ENCODE measurements around the gene RUSC1. TPM values are rescaled to one million over a fixed set of nuclear protein-coding genes. Genes with fewer than 3 reads are reported as not detected.
"Not testable (repeated sequence)": the region's sequence is repeated elsewhere in the genome, so short reads cannot be mapped to it uniquely, and the experiment has no call there.

The RUSC1 gene
- total RNA-seq, 4 donors from 2014 or later, result 33.7 to 42.2 (median 41.1) TPM

DNA sequence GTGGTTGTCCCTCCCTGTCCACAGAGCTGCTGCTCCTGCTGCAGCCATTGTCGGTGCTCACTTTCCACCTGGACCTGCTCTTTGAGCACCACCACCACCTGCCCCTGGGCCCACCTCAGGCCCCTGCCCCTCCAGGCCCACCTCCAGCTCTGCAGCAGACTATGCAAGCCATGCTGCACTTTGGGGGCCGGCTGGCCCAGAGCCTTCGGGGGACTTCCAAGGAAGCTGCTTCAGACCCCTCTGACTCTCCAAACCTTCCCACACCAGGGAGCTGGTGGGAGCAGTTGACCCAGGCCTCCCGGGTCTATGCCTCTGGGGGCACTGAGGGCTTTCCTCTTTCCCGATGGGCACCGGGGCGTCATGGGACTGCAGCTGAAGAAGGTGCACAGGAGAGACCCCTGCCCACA lies 5.9 kb downstream of the RUSC1 start:
- intact Hi-C loops (cut with DNase I; ENCODE audit: low total_unique reads), result no loop called here
- no peak for TF ChIP-seq POLR2A (IDR thresholded peaks at IDR 0.05)
- TF ChIP-seq, protein P1, sequence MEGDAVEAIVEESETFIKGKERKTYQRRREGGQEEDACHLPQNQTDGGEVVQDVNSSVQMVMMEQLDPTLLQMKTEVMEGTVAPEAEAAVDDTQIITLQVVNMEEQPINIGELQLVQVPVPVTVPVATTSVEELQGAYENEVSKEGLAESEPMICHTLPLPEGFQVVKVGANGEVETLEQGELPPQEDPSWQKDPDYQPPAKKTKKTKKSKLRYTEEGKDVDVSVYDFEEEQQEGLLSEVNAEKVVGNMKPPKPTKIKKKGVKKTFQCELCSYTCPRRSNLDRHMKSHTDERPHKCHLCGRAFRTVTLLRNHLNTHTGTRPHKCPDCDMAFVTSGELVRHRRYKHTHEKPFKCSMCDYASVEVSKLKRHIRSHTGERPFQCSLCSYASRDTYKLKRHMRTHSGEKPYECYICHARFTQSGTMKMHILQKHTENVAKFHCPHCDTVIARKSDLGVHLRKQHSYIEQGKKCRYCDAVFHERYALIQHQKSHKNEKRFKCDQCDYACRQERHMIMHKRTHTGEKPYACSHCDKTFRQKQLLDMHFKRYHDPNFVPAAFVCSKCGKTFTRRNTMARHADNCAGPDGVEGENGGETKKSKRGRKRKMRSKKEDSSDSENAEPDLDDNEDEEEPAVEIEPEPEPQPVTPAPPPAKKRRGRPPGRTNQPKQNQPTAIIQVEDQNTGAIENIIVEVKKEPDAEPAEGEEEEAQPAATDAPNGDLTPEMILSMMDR (IDR thresholded peaks at IDR 0.05), result no peak
- no peak overlapping the region for H3K4me3 ChIP-seq (ENCODE audit: low read depth, poor library complexity, severe bottlenecking)
- 86 to 90% methylated on average over 3 of the region's 7 CpGs for WGBS, 2 donors
- peak in 1 of 2 donors; percentile 78 for DNase-seq (ENCODE audit: low spot score in 2 of 2)

DNA sequence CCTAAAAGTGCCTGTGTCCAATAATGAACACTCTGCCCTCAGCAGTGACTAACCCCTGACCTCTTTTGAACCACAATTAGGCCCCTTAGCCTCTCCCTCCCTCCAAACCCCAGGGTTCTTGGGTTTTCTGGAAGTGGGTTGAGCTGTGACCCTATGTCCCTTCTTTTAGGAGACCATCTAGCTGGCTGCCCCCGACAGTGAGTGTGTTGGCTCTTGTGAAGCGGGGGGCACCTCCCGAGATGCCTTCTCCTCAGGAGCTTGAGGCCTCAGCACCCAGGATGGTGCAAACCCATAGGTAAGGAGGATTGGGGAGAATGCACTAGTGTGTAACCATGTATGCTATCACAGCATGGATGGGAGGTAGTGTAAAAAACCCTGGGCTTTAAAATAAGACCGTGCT lies 7.3 kb downstream of the RUSC1 start:
- no peak overlapping the region for H3K4me3 ChIP-seq (ENCODE audit: low read depth, poor library complexity, severe bottlenecking)
- peak in 1 of 2 donors; percentile 61 for DNase-seq (ENCODE audit: low spot score in 2 of 2)
- intact Hi-C loops (cut with DNase I; ENCODE audit: low total_unique reads), result no loop called here
- WGBS, 2 donors, result 87 to 88% methylated on average over 4 of the region's 4 CpGs
- TF ChIP-seq, protein P1 (IDR thresholded peaks at IDR 0.05), result no peak
- no peak for TF ChIP-seq POLR2A (IDR thresholded peaks at IDR 0.05)

DNA sequence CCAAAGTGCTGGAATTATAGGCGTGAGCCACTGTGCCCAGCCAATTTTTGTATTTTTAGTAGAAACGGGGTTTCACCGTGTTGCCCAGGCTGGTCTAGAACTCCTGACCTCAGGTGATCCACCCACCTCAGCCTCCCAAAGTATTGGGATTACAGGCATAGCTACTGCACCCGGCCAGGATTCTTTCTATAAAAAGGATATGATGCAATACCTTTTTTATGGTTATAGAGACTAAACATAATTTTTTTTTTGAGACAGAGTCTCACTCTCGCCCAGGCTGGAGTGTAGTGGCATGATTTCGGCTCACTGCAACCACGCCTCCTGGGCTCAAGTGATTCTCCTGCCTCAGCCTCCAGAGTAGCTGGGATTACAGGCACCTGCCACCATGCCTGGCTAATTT lies 8.2 kb downstream of the RUSC1 start:
- WGBS, 2 donors, result 72 to 76% methylated on average over 7 of the region's 7 CpGs
- DNase-seq (ENCODE audit: low spot score in 2 of 2), result not testable (repeated sequence)

DNA sequence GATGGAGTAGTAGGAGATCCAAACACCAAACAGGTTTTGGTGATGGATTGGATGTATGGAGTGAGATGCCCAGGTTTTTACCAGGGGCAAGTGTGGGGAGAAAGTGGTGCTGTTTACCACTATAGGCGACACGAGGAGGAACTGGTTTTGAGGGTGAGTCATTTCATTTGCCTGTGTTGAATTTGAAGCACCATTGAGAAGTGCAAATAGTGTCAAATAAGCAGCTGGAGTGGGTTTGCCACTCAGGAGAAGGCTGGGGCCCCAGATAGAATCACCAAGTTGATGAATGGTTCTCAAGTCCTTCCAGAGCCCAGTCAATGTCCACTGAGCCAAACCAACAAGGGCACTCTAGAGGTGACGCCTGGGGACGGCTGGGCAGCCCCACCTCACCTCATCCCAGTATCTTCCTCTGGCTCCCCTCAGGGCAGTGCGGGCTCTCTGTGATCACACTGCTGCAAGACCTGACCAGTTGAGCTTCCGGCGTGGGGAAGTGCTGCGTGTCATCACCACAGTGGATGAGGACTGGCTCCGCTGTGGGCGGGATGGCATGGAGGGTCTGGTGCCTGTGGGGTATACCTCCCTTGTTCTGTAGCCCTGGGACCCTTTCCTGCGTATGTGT lies 9.4 kb downstream of the RUSC1 start:
- DNase-seq (ENCODE audit: low spot score in 2 of 2), result no peak
- no peak for TF ChIP-seq POLR2A (IDR thresholded peaks at IDR 0.05)
- TF ChIP-seq, protein P1 (IDR thresholded peaks at IDR 0.05), result no peak
- intact Hi-C loops (cut with DNase I; ENCODE audit: low total_unique reads), result no loop called here
- 80 to 85% methylated on average over 10 to 11 of the region's 11 CpGs for WGBS, 2 donors
- H3K4me3 ChIP-seq (ENCODE audit: low read depth, poor library complexity, severe bottlenecking), result no peak overlapping the region

More for the DNA sequence above, 8.2 kb downstream of the RUSC1 start:
- intact Hi-C loops (cut with DNase I; ENCODE audit: low total_unique reads); H3K4me3 ChIP-seq (ENCODE audit: low read depth, poor library complexity, severe bottlenecking): not testable (repeated sequence)

DNA sequence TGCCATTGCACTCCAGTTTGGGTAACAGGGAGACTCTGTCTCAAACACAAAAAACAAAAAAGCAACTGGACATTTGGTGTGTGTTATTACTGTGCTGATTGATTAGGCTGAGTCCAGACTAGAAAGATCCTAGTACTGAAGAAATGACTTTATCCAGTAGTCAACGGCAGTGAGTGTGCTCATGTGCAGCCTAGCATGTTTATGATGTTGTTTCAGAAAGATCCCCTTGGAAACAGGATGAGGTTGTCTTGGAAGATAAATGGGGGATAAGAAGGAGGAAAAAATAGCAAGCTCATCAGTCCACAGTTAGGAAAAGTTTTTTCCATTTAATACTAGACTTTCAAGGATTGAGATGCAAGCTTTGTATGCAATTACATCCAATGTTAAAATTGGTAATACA lies 14.3 kb downstream of the RUSC1 start:
- H3K4me3 ChIP-seq (ENCODE audit: low read depth, poor library complexity, severe bottlenecking), result no peak overlapping the region
- DNase-seq (ENCODE audit: low spot score in 2 of 2), result no peak
- intact Hi-C loops (cut with DNase I; ENCODE audit: low total_unique reads), result no loop called here
- WGBS, 2 donors, result 72 to 77% methylated on average over 1 of the region's 1 CpG
- no peak for TF ChIP-seq POLR2A (IDR thresholded peaks at IDR 0.05)
- TF ChIP-seq, protein P1 (IDR thresholded peaks at IDR 0.05), result no peak

DNA sequence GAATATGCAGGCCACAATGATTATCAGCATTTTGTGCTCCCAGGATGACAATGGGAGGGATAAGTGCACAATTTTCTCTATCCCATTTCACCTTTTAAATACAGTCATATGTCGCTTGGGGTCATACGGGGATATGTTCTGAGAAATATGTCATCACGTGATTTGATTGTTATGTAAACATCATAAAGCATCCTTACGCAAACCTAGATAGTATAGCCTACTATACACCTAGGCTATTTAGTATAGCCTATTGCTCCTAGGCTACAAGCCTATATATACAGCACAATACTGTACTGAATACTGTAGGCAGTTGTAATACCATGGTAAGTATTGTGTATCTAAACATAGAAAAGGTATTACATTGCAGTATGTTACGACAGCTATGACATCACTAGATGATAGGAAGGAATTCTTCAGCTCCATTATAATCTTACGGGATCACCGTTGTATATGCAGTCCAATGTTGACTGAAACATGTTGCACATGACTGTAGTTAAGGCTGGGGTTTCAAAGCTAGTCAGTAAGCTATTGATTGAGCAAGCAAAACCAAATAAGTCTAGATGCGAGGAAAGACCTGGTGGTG lies 18.9 kb downstream of the RUSC1 start:
- intact Hi-C loops (cut with DNase I; ENCODE audit: low total_unique reads), result loop anchor here (2.0 kb wide), 1 partner anchor 561 kb away; no protein-coding TSS in a partner anchor
- TF ChIP-seq, protein P1 (IDR thresholded peaks at IDR 0.05), result no peak
- TF ChIP-seq POLR2A (IDR thresholded peaks at IDR 0.05), result no peak
- no peak for DNase-seq (ENCODE audit: low spot score in 2 of 2)
- WGBS, 2 donors, result 87 to 90% methylated on average over 8 of the region's 8 CpGs
- H3K4me3 ChIP-seq (ENCODE audit: low read depth, poor library complexity, severe bottlenecking), result no peak overlapping the region
